PC-9 (cell line): ENCODE measurements around the gene ZNF576. TPM values are rescaled to one million over a fixed set of nuclear protein-coding genes. Genes with fewer than 3 reads are reported as not detected.
A peak's percentile ranks its signal among the peaks of the same experiment; 100 is the strongest.

Experiments used
- BruUV-seq: library from RNA; stranded (reverse); fragments of 400-500 nt; replicated peaks from 2 replicates; lab custom pipeline; 2021; lab: Mats Ljungman, UMichigan
- CTCF ChIA-PET: fragments of 300-600 bp; sonication (Branson Sonifier 250); formaldehyde crosslinking; loops from one replicate; lab custom pipeline; 2022; ENCODE audit warnings: antibody characterized with exemption; lab: Charles Lee
- POLR2A ChIA-PET: fragments of 300-600 bp; sonication (Branson Sonifier 250); formaldehyde crosslinking; loops from one replicate; lab custom pipeline; 2022; ENCODE audit warnings: antibody characterized with exemption; ENCODE audit not compliant: unreplicated experiment; lab: Charles Lee
- DNase-seq, 2 experiments: peaks; one replicate each; pipeline versions ENCODE4 v3.0.0 to v3.0.0-alpha.2; 2015 to 2022; ENCODE audit warnings: mixed read lengths in 1 of 2
- H2AFZ ChIP-seq: fragments of 200-600 bp; sonication (generic); 2 replicates; pipeline ENCODE4 v1.8.1; 2017; ENCODE audit warnings: antibody characterized with exemption
- H3F3A ChIP-seq: fragments of 200-600 bp; sonication (generic); 2 replicates; pipeline ENCODE4 v1.8.1; 2017; ENCODE audit warnings: antibody characterized with exemption, mild to moderate bottlenecking, low read depth; ENCODE audit not compliant: insufficient read depth
- H3K27ac ChIP-seq: fragments of 200-600 bp; sonication (generic); 2 replicates; pipeline ENCODE4 v1.6.1; 2016; ENCODE audit warnings: mixed run types
- H3K27me3 ChIP-seq: fragments of 200-600 bp; sonication (generic); 2 replicates; pipeline ENCODE4 v1.6.1; 2016; ENCODE audit warnings: low read depth, mixed run types; ENCODE audit not compliant: insufficient read depth
- H3K36me3 ChIP-seq: fragments of 200-600 bp; sonication (generic); 2 replicates; pipeline ENCODE4 v1.6.1; 2016; ENCODE audit warnings: low read depth, mixed run types
- H3K4me1 ChIP-seq: fragments of 200-600 bp; sonication (generic); replicated peaks from 2 replicates; pipeline ENCODE4 v1.6.1; 2016; ENCODE audit warnings: mixed run types; ENCODE audit not compliant: insufficient read depth
- H3K4me2 ChIP-seq: fragments of 200-600 bp; sonication (generic); 2 replicates; pipeline ENCODE4 v1.6.1; 2017; ENCODE audit warnings: mixed run types
- H3K4me3 ChIP-seq: fragments of 200-600 bp; sonication (generic); 2 replicates; pipeline ENCODE4 v1.6.1; 2016; ENCODE audit warnings: mixed run types
- H3K79me2 ChIP-seq: fragments of 200-600 bp; sonication (generic); 2 replicates; pipeline ENCODE4 v1.6.1; 2017; ENCODE audit warnings: low read depth, mixed run types
- H3K9me2 ChIP-seq: fragments of 200-600 bp; sonication (generic); 2 replicates; pipeline ENCODE4 v1.8.1; 2017; ENCODE audit warnings: mild to moderate bottlenecking; ENCODE audit not compliant: insufficient read depth
- H3K9me3 ChIP-seq: fragments of 200-600 bp; sonication (generic); 2 replicates; pipeline ENCODE4 v1.8.1; 2016; ENCODE audit warnings: low read depth; ENCODE audit not compliant: insufficient read depth
- H4K20me1 ChIP-seq: fragments of 200-600 bp; sonication (generic); 2 replicates; pipeline ENCODE4 v1.8.1; 2017; ENCODE audit not compliant: insufficient read depth
- CTCF ChIP-seq: fragments of 200-600 bp; sonication (generic); conservative IDR thresholded peaks from 2 replicates; pipeline ENCODE4 v1.6.1; 2017; ENCODE audit warnings: mixed run types, antibody characterized with exemption, mild to moderate bottlenecking, moderate library complexity
- EZH2 ChIP-seq: fragments of 200-600 bp; sonication (generic); IDR thresholded peaks from 2 replicates; pipeline ENCODE4 v1.8.0; 2017; ENCODE audit warnings: antibody characterized with exemption, low read depth
- intact Hi-C: fragments of 100-400 bp; cut with micrococcal nuclease; formaldehyde crosslinking; loops from one replicate; pipeline ENCODE4 v1.10.0; 2022; ENCODE audit not compliant: unreplicated experiment
- total RNA-seq: library from RNA; stranded (reverse); gene quantifications from 2 replicates; pipeline ENCODE4 v1.2.3, GENCODE V29; 2021

Gene ZNF576
- total RNA-seq, 1 experiment from 2014 or later, result 15.5 TPM

DNA sequence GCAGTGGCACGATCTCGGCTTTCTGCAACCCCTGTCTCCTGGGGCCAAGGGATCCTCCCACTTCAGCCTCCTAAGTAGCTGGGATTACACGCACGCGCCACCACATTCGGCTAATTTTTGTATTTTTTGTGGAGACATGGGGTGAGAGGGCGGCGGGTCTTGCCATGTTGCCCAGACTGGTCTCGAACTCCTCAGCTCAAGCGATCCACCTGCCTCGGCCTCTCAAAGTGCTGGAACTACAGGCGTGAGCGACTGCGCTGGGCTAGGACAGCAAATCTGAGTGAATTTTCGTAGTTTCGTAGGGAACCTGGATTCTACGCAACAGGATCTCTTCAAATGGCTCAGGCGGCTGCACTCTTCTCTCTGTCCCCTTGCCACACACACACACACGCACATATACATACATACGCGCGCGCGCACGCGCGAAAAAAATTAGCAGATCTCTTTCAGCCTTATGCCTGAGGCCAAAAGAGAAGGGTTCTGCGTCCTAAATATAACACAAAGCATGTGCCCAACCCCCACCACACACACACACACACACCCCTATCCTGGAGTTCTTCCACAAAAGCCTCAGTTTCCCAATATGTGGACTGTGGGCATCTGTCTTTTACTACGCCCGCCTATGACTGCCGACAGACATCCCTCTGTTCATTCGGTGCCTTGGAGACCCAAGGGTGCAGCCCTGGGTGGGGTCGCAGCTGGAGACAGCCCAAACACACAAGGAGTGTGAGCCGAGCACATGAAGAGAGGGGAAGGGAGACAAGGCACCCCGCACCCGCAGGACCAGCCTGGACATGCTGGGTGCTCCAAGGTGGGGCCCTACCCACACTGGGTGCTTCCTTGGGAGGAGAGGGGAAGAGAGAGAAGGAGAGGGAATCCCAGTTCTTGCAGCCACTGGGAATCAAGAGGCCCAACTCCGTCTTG, 20.2 kb upstream of the ZNF576 start:
- no peaks in the 10 kb centered on the region for H3K9me3 ChIP-seq
- POLR2A ChIA-PET, result no interaction called here
- CTCF ChIA-PET, result interaction anchor here (0.6 kb wide), 1 partner anchor 19 kb away, joined by 3 read pairs; no protein-coding TSS in a partner anchor
- peaks cover 10% of the 10 kb centered on the region; the same call in 1 of the 2 replicates for H3K4me1 ChIP-seq
- H4K20me1 ChIP-seq, result no peaks in the 10 kb centered on the region
- TF ChIP-seq CTCF (no peak), EZH2 (no peak)
- peak overlapping the region; percentile 94; the same call in 1 of the 2 replicates for H3K4me3 ChIP-seq
- H3K4me2 ChIP-seq, result peak overlapping the region; percentile 90
- peak overlapping the region; percentile 80 for H2AFZ ChIP-seq
- intact Hi-C loops, result loop anchor here (1.0 to 5.0 kb wide), 2 partner anchors 20 to 49 kb away; partner anchors contain the start of genes ETHE1, IRGQ and ZNF576
- H3K27me3 ChIP-seq, result no peaks in the 10 kb centered on the region
- H3K79me2 ChIP-seq, result peaks cover 10% of the 10 kb centered on the region
- BruUV-seq, result TSS peak; percentile 77
- H3K36me3 ChIP-seq, result no peaks in the 10 kb centered on the region; the same call in 1 of the 2 replicates
- no peak overlapping the region for H3K27ac ChIP-seq
- no peaks in the 10 kb centered on the region for H3K9me2 ChIP-seq
- DNase-seq, result peak in 1 of 2 experiments; percentile 18
- no peaks in the 10 kb centered on the region for H3F3A ChIP-seq

DNA sequence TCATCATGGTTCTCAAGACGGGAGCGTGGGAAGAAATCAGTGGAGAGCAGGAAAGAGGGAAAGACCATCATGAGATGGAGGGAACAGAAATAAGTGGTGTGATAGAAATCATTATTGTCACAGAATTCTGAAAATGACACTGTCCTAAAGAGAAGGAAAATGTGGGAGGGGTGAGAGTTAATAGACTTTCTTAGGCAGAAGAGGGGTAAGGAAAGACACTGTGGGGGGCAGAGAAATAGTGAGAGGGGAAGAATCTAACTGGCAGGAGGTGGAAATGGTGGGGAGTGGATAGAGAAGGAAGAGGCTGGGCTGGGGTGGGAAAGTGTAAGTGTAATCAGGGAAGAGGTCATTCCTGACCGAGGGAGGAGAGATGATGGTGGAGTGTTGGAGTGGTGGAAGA, 17.6 kb upstream of the ZNF576 start:
- no peaks in the 10 kb centered on the region for H3F3A ChIP-seq
- CTCF ChIA-PET, result no interaction called here
- H3K9me3 ChIP-seq, result no peaks in the 10 kb centered on the region
- POLR2A ChIA-PET, result no interaction called here
- no peak for DNase-seq
- intact Hi-C loops, result loop anchor here (5.0 kb wide), 1 partner anchor 51 kb away; the partner anchor contains the start of gene ETHE1
- peaks cover 10% of the 10 kb centered on the region; the same call in 1 of the 2 replicates for H3K4me1 ChIP-seq
- peaks cover 10% of the 10 kb centered on the region for H3K79me2 ChIP-seq
- no peaks in the 10 kb centered on the region for H3K9me2 ChIP-seq
- no peak overlapping the region for H3K27ac ChIP-seq
- TF ChIP-seq CTCF (no peak), EZH2 (no peak)
- BruUV-seq, result no TSS peak
- no peak overlapping the region for H2AFZ ChIP-seq
- no peaks in the 10 kb centered on the region for H3K27me3 ChIP-seq
- H4K20me1 ChIP-seq, result no peaks in the 10 kb centered on the region
- no peak overlapping the region for H3K4me2 ChIP-seq
- H3K4me3 ChIP-seq, result no peak overlapping the region
- no peaks in the 10 kb centered on the region for H3K36me3 ChIP-seq

GRCh38 chr19:43581467-43581866, 14.9 kb upstream of the ZNF576 start:
- intact Hi-C loops, result no loop called here
- Histone ChIP-seq H3K9me3 (no peaks in the 10 kb centered on the region), H3K4me1 (no peaks in the 10 kb centered on the region), H3K79me2 (no peaks in the 10 kb centered on the region), H3K36me3 (no peaks in the 10 kb centered on the region), H3K9me2 (no peaks in the 10 kb centered on the region), H3K27me3 (no peaks in the 10 kb centered on the region), H2AFZ (no peak overlapping the region), H3K4me3 (no peak overlapping the region), H3K4me2 (no peak overlapping the region), H4K20me1 (no peaks in the 10 kb centered on the region), H3F3A (0 out of 2 replicates have a peak, but pooled peaks cover 6% of the 10 kb centered on the region), H3K27ac (no peak overlapping the region)
- ChIA-PET CTCF (no interaction called here), POLR2A (no interaction called here)
- no TSS peak for BruUV-seq
- TF ChIP-seq CTCF (no peak), EZH2 (no peak)
- no peak for DNase-seq
